H9 (cell line): ENCODE data around the gene FAM228A. TPM values are rescaled to one million over a fixed set of nuclear protein-coding genes. Genes with fewer than 3 reads are reported as not detected.

Experiments
- DNase-seq: peaks from one replicate; pipeline ENCODE4 v3.0.0-alpha.2; 2017
- H2AFZ ChIP-seq: one replicate; pipeline ENCODE4 v1.6.1; 2013; ENCODE audit warnings: mild to moderate bottlenecking, low read length, control low read depth, moderate library complexity
- H2AK5ac ChIP-seq: 2 replicates; pipeline ENCODE4 v1.6.1; 2013; ENCODE audit warnings: low read length, control low read depth, mixed read lengths; ENCODE audit not compliant: insufficient read length
- H2BK120ac ChIP-seq: one replicate; pipeline ENCODE4 v1.6.1; 2013; ENCODE audit warnings: low read depth, mild to moderate bottlenecking, low read length, control low read depth, inconsistent platforms; ENCODE audit not compliant: poor library complexity, severe bottlenecking
- H2BK12ac ChIP-seq: 2 replicates; pipeline ENCODE4 v1.6.1; 2013; ENCODE audit warnings: low read length, control low read depth, mixed read lengths, low read depth; ENCODE audit not compliant: insufficient read length
- H2BK15ac ChIP-seq: 2 replicates; pipeline ENCODE4 v1.6.1; 2013; ENCODE audit warnings: low read depth, low read length, control low read depth
- H2BK20ac ChIP-seq: one replicate; pipeline ENCODE4 v1.6.1; 2013; ENCODE audit warnings: low read depth, mild to moderate bottlenecking, low read length, control low read depth, inconsistent platforms; ENCODE audit not compliant: poor library complexity, severe bottlenecking
- H2BK5ac ChIP-seq: 2 replicates; pipeline ENCODE4 v1.6.1; 2013; ENCODE audit warnings: low read length, control low read depth, mixed read lengths; ENCODE audit not compliant: insufficient read length
- H3K14ac ChIP-seq: 2 replicates; pipeline ENCODE4 v1.6.1; 2013; ENCODE audit warnings: low read length, control low read depth; ENCODE audit not compliant: insufficient read depth
- H3K18ac ChIP-seq: 2 replicates; pipeline ENCODE4 v1.6.1; 2013; ENCODE audit warnings: low read depth, mild to moderate bottlenecking, mixed read lengths, low read length, control low read depth; ENCODE audit not compliant: insufficient read length
- H3K23ac ChIP-seq: 2 replicates; pipeline ENCODE4 v1.6.1; 2013; ENCODE audit warnings: low read length, control low read depth, mixed read lengths, low read depth; ENCODE audit not compliant: insufficient read length
- H3K23me2 ChIP-seq: 2 replicates; pipeline ENCODE4 v1.6.1; 2013; ENCODE audit warnings: low read depth, mild to moderate bottlenecking, mixed read lengths, low read length, control low read depth; ENCODE audit not compliant: insufficient read length, poor library complexity, severe bottlenecking
- H3K27ac ChIP-seq: 2 replicates; pipeline ENCODE4 v1.5.1; 2013; ENCODE audit warnings: low read length, control low read depth, mixed read lengths, low read depth; ENCODE audit not compliant: insufficient read length
- H3K27me3 ChIP-seq: 2 replicates; pipeline ENCODE4 v1.6.1; 2013; ENCODE audit warnings: low read length, control low read depth, inconsistent platforms; ENCODE audit not compliant: insufficient read depth
- H3K4ac ChIP-seq: 2 replicates; pipeline ENCODE4 v1.6.1; 2013; ENCODE audit warnings: low read depth, mild to moderate bottlenecking, control low read depth, inconsistent platforms, low read length, moderate library complexity
- H3K4me1 ChIP-seq: 2 replicates; pipeline ENCODE4 v1.6.1; 2013; ENCODE audit warnings: low read length, control low read depth, inconsistent platforms; ENCODE audit not compliant: insufficient read depth
- H3K4me2 ChIP-seq: 2 replicates; pipeline ENCODE4 v1.6.1; 2013; ENCODE audit warnings: low read length, control low read depth, mixed read lengths; ENCODE audit not compliant: insufficient read length, insufficient read depth
- H3K56ac ChIP-seq: 2 replicates; pipeline ENCODE4 v1.6.1; 2013; ENCODE audit warnings: low read depth, mild to moderate bottlenecking, mixed read lengths, low read length, control low read depth; ENCODE audit not compliant: insufficient read length
- H3K79me1 ChIP-seq: 2 replicates; pipeline ENCODE4 v1.6.1; 2013; ENCODE audit warnings: low read depth, mild to moderate bottlenecking, moderate library complexity, low read length, control low read depth, inconsistent platforms; ENCODE audit not compliant: insufficient read depth, poor library complexity, severe bottlenecking
- H3K79me2 ChIP-seq: 2 replicates; pipeline ENCODE4 v1.6.1; 2013; ENCODE audit warnings: low read length, control low read depth, inconsistent platforms; ENCODE audit not compliant: insufficient read depth
- H3K9ac ChIP-seq: 2 replicates; pipeline ENCODE4 v1.6.1; 2013; ENCODE audit warnings: low read length, control low read depth, mixed read lengths; ENCODE audit not compliant: insufficient read length; ENCODE audit errors: extremely low read depth
- H3K9me3 ChIP-seq: one replicate; pipeline ENCODE4 v1.6.1; 2013; ENCODE audit warnings: low read depth, low read length, inconsistent platforms; ENCODE audit not compliant: control insufficient read depth
- H3T11ph ChIP-seq: one replicate; pipeline ENCODE4 v1.6.1; 2013; ENCODE audit warnings: mild to moderate bottlenecking, low read length, control low read depth, inconsistent platforms
- H4K20me1 ChIP-seq: one replicate; pipeline ENCODE4 v1.6.1; 2013; ENCODE audit not compliant: control insufficient read depth, insufficient read length, insufficient read depth
- H4K5ac ChIP-seq: 2 replicates; pipeline ENCODE4 v1.6.1; 2013; ENCODE audit warnings: low read depth, mild to moderate bottlenecking, mixed read lengths, low read length, control low read depth; ENCODE audit not compliant: insufficient read length
- H4K8ac ChIP-seq: replicated peaks from 2 replicates; pipeline ENCODE4 v1.6.1; 2013; ENCODE audit warnings: low read length, control low read depth, mixed read lengths, low read depth; ENCODE audit not compliant: insufficient read length
- H4K91ac ChIP-seq: 2 replicates; pipeline ENCODE4 v1.6.1; 2013; ENCODE audit warnings: low read depth, mild to moderate bottlenecking, moderate library complexity, mixed read lengths, low read length, control low read depth; ENCODE audit not compliant: insufficient read length
- H3K27ac Mint-ChIP-seq, 3 experiments: 2 replicates in 2 of 3; 3 replicates in 1 of 3; pipeline ENCODE4 v1.8.0; 2020 to 2021; ENCODE audit warnings: mixed read lengths in 3 of 3, mild to moderate bottlenecking in 1 of 3, moderate library complexity in 1 of 3
- H3K27me3 Mint-ChIP-seq: 2 replicates; pipeline ENCODE4 v1.8.0; 2021; ENCODE audit warnings: low read depth, mild to moderate bottlenecking, moderate library complexity, mixed read lengths
- H3K36me3 Mint-ChIP-seq, 3 experiments: 2 replicates in 2 of 3; 3 replicates in 1 of 3; pipeline ENCODE4 v1.8.0; 2020 to 2021; ENCODE audit warnings: low read depth in 3 of 3, mixed read lengths in 3 of 3; ENCODE audit not compliant: insufficient read depth in 1 of 3
- H3K4me1 Mint-ChIP-seq, 2 experiments: 2 replicates each; pipeline ENCODE4 v1.8.0; 2020; ENCODE audit warnings: mixed read lengths in 2 of 2
- H3K4me3 Mint-ChIP-seq, 2 experiments: 2 replicates in 1 of 2; 3 replicates in 1 of 2; pipeline ENCODE4 v1.8.0; 2020 to 2021; ENCODE audit warnings: mild to moderate bottlenecking in 2 of 2, mixed read lengths in 2 of 2, moderate library complexity in 1 of 2
- H3K9me3 Mint-ChIP-seq, 2 experiments: 2 replicates in 1 of 2; 3 replicates in 1 of 2; pipeline ENCODE4 v1.8.0; 2020; ENCODE audit warnings: mild to moderate bottlenecking in 2 of 2, mixed read lengths in 2 of 2, moderate library complexity in 1 of 2
- CTCF ChIP-seq: fragments of 200-600 bp; sonication (generic); conservative IDR thresholded peaks from 3 replicates; pipeline ENCODE4 v1.8.0; 2021; ENCODE audit warnings: antibody characterized with exemption, mild to moderate bottlenecking
- WGBS: extraction: QIAGEN DNeasy Blood & Tissue Kit; methylation state at CpG from one replicate; pipeline ENCODE4 v1.1.7; 2013; ENCODE audit warnings: missing lambda C conversion rate, low lambda C conversion rate, mixed read lengths; ENCODE audit not compliant: insufficient read length; ENCODE audit errors: extremely low coverage; 5-methylcytosine and 5-hydroxymethylcytosine counted together
- total RNA-seq: library from RNA; stranded (reverse); gene quantifications from 2 replicates; pipeline ENCODE4 v1.2.1, GENCODE V29; 2021

FAM228A gene
- total RNA-seq, 1 experiment from 2014 or later = not detected

- H4K20me1 ChIP-seq = no peaks in the 10 kb centered on the region
- H3K27me3 ChIP-seq = no peaks in the 10 kb centered on the region
- H3K4me1 ChIP-seq = no peaks in the 10 kb centered on the region
- H3K18ac ChIP-seq = no peak overlapping the region
- H3K4me1 Mint-ChIP-seq = no peaks in the 10 kb centered on the region
- no peak overlapping the region for H3K4ac ChIP-seq
- H3K9ac ChIP-seq = no peak overlapping the region
- no peak for TF ChIP-seq CTCF
- no peak overlapping the region for H3K23ac ChIP-seq
- no peak overlapping the region for H3K4me3 Mint-ChIP-seq
- no peak overlapping the region for H3K4me2 ChIP-seq
- no peak overlapping the region for H4K91ac ChIP-seq
- H3K36me3 Mint-ChIP-seq = peaks cover 0 to 7% (median 0%) of the 10 kb centered on the region in 3 experiments; a peak in 3 of 7 replicates
- H3K79me2 ChIP-seq = no peaks in the 10 kb centered on the region
- no peak overlapping the region for H3K27ac Mint-ChIP-seq
- H3T11ph ChIP-seq = no peak overlapping the region
- H3K9me3 Mint-ChIP-seq = no peaks in the 10 kb centered on the region
- no CpG with 5 or more reads among the region's 3 CpGs for WGBS
- no peak overlapping the region for H3K14ac ChIP-seq
- no peak for DNase-seq
- H3K9me3 ChIP-seq = no peaks in the 10 kb centered on the region
- no peak overlapping the region for H2BK120ac ChIP-seq
- no peak overlapping the region for H4K8ac ChIP-seq
- H2BK12ac ChIP-seq = no peak overlapping the region
- no peak overlapping the region for H2AFZ ChIP-seq
- no peak overlapping the region for H2BK20ac ChIP-seq
- no peak overlapping the region for H2BK15ac ChIP-seq
- H3K27ac ChIP-seq = no peak overlapping the region
- H3K23me2 ChIP-seq = no peaks in the 10 kb centered on the region
- no peak overlapping the region for H2BK5ac ChIP-seq
- no peak overlapping the region for H2AK5ac ChIP-seq
- no peaks in the 10 kb centered on the region for H3K27me3 Mint-ChIP-seq
- no peak overlapping the region for H3K56ac ChIP-seq
- H4K5ac ChIP-seq = no peak overlapping the region
- H3K79me1 ChIP-seq = no peaks in the 10 kb centered on the region
Measured at GRCh38 chr2:24214880-24215279, 40.0 kb downstream of the FAM228A start.
